ENCODE data around the gene ZNF629. TPM values are rescaled to one million over a fixed set of nuclear protein-coding genes. Genes with fewer than 3 reads are reported as not detected.

Gene ZNF629
- total RNA-seq, 1 donor, result 16.3 TPM

DNA sequence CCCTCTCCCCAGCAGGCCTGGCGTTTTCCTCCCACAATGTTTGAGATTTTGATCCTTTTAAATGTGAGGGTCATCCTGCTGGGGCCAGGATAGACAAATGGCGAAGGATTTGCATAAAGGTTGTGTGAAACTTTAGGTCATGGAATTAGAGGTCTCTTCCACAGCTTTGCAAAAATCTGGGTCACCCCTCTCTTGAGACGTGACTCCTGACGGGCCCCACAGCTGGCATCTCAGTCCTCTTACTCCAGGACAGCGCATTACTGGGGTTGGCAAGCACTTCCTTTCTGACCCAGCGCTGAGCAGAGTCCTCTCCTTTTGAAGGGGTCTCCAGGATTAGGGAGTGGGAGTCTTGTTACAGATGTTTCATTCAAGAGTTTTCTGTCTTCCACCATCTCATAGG is 7.4 kb downstream of the ZNF629 start:
- Histone ChIP-seq H3K4me3 (ENCODE audit: insufficient read depth, low read length) (no peak overlapping the region), H3K79me2 (ENCODE audit: insufficient read depth, low read length) (peaks cover 8% of the 10 kb centered on the region), H2AFZ (ENCODE audit: low read length) (no peak overlapping the region), H3K4me1 (ENCODE audit: insufficient read depth, low read length) (peaks cover 13% of the 10 kb centered on the region), H3K36me3 (ENCODE audit: insufficient read depth, low read length) (peaks cover 33% of the 10 kb centered on the region), H3K27me3 (ENCODE audit: insufficient read depth, low read length) (no peaks in the 10 kb centered on the region), H3K4me2 (ENCODE audit: insufficient read depth, low read length) (no peak overlapping the region), H3K27ac (ENCODE audit: low read depth, low read length) (no peak overlapping the region), H3K9me3 (ENCODE audit: low read depth, low read length) (no peaks in the 10 kb centered on the region), H4K20me1 (ENCODE audit: insufficient read depth, low read length) (no peaks in the 10 kb centered on the region)
- TF ChIP-seq, protein P1, sequence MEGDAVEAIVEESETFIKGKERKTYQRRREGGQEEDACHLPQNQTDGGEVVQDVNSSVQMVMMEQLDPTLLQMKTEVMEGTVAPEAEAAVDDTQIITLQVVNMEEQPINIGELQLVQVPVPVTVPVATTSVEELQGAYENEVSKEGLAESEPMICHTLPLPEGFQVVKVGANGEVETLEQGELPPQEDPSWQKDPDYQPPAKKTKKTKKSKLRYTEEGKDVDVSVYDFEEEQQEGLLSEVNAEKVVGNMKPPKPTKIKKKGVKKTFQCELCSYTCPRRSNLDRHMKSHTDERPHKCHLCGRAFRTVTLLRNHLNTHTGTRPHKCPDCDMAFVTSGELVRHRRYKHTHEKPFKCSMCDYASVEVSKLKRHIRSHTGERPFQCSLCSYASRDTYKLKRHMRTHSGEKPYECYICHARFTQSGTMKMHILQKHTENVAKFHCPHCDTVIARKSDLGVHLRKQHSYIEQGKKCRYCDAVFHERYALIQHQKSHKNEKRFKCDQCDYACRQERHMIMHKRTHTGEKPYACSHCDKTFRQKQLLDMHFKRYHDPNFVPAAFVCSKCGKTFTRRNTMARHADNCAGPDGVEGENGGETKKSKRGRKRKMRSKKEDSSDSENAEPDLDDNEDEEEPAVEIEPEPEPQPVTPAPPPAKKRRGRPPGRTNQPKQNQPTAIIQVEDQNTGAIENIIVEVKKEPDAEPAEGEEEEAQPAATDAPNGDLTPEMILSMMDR (IDR thresholded peaks at IDR 0.05; ENCODE audit: extremely low read depth, low read depth, low read length), result no peak
- DNase-seq (ENCODE audit: insufficient read length, low spot score, missing footprints), result peak; percentile 22

GRCh38 chr16:30778549-30779244 is 8.3 kb downstream of the ZNF629 start:
- H3K9me3 ChIP-seq (ENCODE audit: low read depth, low read length), result no peaks in the 10 kb centered on the region
- H3K4me2 ChIP-seq (ENCODE audit: insufficient read depth, low read length), result no peak overlapping the region
- H3K4me3 ChIP-seq (ENCODE audit: insufficient read depth, low read length), result no peak overlapping the region
- DNase-seq (ENCODE audit: insufficient read length, low spot score, missing footprints), result peak; percentile 89
- H3K27me3 ChIP-seq (ENCODE audit: insufficient read depth, low read length), result no peaks in the 10 kb centered on the region
- TF ChIP-seq, protein P1 (IDR thresholded peaks at IDR 0.05; ENCODE audit: extremely low read depth, low read depth, low read length), result no peak
- H2AFZ ChIP-seq (ENCODE audit: low read length), result no peak overlapping the region
- H3K36me3 ChIP-seq (ENCODE audit: insufficient read depth, low read length), result peaks cover 41% of the 10 kb centered on the region
- H3K27ac ChIP-seq (ENCODE audit: low read depth, low read length), result peak overlapping the region; percentile 28
- H4K20me1 ChIP-seq (ENCODE audit: insufficient read depth, low read length), result no peaks in the 10 kb centered on the region
- peaks cover 14% of the 10 kb centered on the region for H3K4me1 ChIP-seq (ENCODE audit: insufficient read depth, low read length)
- H3K79me2 ChIP-seq (ENCODE audit: insufficient read depth, low read length), result peaks cover 4% of the 10 kb centered on the region

DNA sequence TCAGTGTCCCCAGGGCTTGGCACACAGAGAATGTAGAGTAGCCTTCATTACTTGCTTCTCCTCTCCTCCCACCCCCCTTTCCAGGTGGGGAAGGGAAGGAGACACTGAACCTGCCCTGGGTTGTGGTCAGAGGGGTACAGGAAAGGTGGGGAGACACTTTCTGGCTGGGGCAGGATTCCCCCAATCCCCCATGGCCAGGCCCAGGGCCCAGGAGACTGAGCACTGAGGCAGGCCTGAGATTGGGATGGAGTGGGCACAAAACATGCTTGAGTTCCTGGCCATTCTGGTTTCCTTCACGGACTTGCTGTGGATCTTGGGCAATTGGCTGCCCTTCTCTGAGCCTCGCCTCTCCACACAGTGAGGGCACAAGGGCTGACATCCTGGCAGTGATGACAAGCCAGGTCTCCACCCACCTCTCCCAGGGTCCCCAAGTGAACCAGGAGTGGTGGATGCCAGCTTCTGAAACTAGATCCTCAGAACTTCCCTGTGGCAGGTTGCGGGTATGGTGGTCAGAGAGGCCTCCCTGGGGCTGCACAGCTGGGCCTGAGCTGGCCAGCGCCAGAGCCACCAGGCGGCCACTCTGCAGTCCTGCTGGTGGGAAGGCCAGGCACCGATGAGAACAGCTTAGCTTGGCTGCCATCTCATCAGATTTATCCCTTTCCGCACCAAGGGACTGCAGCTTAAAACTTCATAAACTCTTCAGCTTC is 9.3 kb downstream of the ZNF629 start:
- Histone ChIP-seq H3K4me1 (ENCODE audit: insufficient read depth, low read length) (peaks cover 14% of the 10 kb centered on the region), H2AFZ (ENCODE audit: low read length) (no peak overlapping the region), H3K36me3 (ENCODE audit: insufficient read depth, low read length) (peaks cover 41% of the 10 kb centered on the region), H3K27ac (ENCODE audit: low read depth, low read length) (no peak overlapping the region), H3K27me3 (ENCODE audit: insufficient read depth, low read length) (no peaks in the 10 kb centered on the region), H3K4me3 (ENCODE audit: insufficient read depth, low read length) (no peak overlapping the region), H4K20me1 (ENCODE audit: insufficient read depth, low read length) (peaks cover 1% of the 10 kb centered on the region), H3K4me2 (ENCODE audit: insufficient read depth, low read length) (no peak overlapping the region), H3K79me2 (ENCODE audit: insufficient read depth, low read length) (peaks cover 2% of the 10 kb centered on the region), H3K9me3 (ENCODE audit: low read depth, low read length) (no peaks in the 10 kb centered on the region)
- TF ChIP-seq, protein P1 (IDR thresholded peaks at IDR 0.05; ENCODE audit: extremely low read depth, low read depth, low read length), result no peak
- DNase-seq (ENCODE audit: insufficient read length, low spot score, missing footprints), result peak; percentile 91

Data from osteoblast (primary cell).